Peyer's patch (tissue), 4 donors: ENCODE data around the gene BEND4. TPM values are rescaled to one million over a fixed set of nuclear protein-coding genes. Genes with fewer than 3 reads are reported as not detected.

Experiments
- DNase-seq, 3 donors: peaks; one replicate each; pipeline ENCODE4 v3.0.0-alpha.2; 2017 to 2019
- H3K27ac ChIP-seq, 4 donors: fragments of 200-600 bp; sonication (generic); one replicate each; pipeline ENCODE4 v1.5.1; 2016 to 2019
- H3K27me3 ChIP-seq, 2 donors: fragments of 200-600 bp; sonication (generic); one replicate each; pipeline ENCODE4 v1.5.1; 2019
- H3K36me3 ChIP-seq, 3 donors: fragments of 200-600 bp; sonication (generic); one replicate each; pipeline ENCODE4 v1.5.1; 2016 to 2019
- H3K4me1 ChIP-seq, 4 donors: fragments of 200-600 bp; sonication (generic); one replicate each; pipeline ENCODE4 v1.5.1; 2016 to 2019
- H3K4me3 ChIP-seq, 4 donors: fragments of 200-600 bp; sonication (generic); 1 replicate in 3 of 4; 2 replicates in 1 of 4; pipeline ENCODE4 v1.5.1; 2016 to 2019; ENCODE audit warnings: mild to moderate bottlenecking in 1 of 4
- H3K9me3 ChIP-seq, 4 donors: fragments of 200-600 bp; sonication (generic); one replicate each; pipeline ENCODE4 v1.5.1; 2016 to 2019; ENCODE audit warnings: mild to moderate bottlenecking in 1 of 4
- POLR2A ChIP-seq, 2 donors: fragments of 450-650 bp; IDR thresholded peaks; one replicate each; pipeline ENCODE4 v1.5.1; 2017; ENCODE audit warnings: antibody characterized with exemption in 2 of 2, mild to moderate bottlenecking in 2 of 2, moderate library complexity in 2 of 2
- total RNA-seq, 4 donors: library from RNA; depleted of rRNA; stranded (reverse); fragments of >200 nt; gene quantifications; one replicate each; pipeline ENCODE4 v1.1.0, GENCODE V29; 2016
- TF ChIP-seq, protein P1 (sequence below), 6 experiments: fragments of 450-650 bp in 4 of 6; fragments of 200-600 bp in 2 of 6; sonication (generic) in 1 of 6; IDR thresholded peaks; one replicate each; pipeline ENCODE4 v1.5.1; 2017 to 2019; ENCODE audit warnings: antibody characterized with exemption in 6 of 6, mild to moderate bottlenecking in 3 of 6, moderate library complexity in 1 of 6

The BEND4 gene
- total RNA-seq, 4 donors from 2014 or later, result 0.47 to 7.4 (median 1.3) TPM

DNA sequence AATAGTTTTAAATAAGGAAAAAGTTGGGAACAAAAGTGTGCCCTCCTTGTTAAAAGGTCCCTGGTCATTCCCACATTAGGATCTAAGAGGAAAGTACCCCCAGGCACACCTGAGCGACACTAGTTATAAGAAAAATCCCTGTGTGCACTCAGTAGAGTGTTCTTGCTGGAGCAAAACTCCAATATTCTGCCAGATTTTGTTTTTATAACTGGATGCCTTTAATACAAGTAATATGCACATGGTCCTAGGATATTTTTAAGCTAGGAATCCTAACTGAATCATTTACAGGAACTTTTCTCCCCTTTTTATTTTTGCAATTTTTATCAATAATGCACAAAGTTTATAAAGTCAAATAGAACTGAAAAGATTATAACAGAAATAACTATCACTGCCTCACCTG lies 68.6 kb downstream of the BEND4 start:
- TF ChIP-seq, protein P1, sequence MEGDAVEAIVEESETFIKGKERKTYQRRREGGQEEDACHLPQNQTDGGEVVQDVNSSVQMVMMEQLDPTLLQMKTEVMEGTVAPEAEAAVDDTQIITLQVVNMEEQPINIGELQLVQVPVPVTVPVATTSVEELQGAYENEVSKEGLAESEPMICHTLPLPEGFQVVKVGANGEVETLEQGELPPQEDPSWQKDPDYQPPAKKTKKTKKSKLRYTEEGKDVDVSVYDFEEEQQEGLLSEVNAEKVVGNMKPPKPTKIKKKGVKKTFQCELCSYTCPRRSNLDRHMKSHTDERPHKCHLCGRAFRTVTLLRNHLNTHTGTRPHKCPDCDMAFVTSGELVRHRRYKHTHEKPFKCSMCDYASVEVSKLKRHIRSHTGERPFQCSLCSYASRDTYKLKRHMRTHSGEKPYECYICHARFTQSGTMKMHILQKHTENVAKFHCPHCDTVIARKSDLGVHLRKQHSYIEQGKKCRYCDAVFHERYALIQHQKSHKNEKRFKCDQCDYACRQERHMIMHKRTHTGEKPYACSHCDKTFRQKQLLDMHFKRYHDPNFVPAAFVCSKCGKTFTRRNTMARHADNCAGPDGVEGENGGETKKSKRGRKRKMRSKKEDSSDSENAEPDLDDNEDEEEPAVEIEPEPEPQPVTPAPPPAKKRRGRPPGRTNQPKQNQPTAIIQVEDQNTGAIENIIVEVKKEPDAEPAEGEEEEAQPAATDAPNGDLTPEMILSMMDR (IDR thresholded peaks at IDR 0.05), result no peak
- no peak for TF ChIP-seq POLR2A (IDR thresholded peaks at IDR 0.05)
- no peaks in the 10 kb centered on the region for H3K27me3 ChIP-seq
- no peaks in the 10 kb centered on the region for H3K9me3 ChIP-seq
- peaks cover 0 to 36% (median 0%) of the 10 kb centered on the region in 3 donors for H3K36me3 ChIP-seq
- DNase-seq, result no peak
- no peaks in the 10 kb centered on the region for H3K4me1 ChIP-seq
- H3K27ac ChIP-seq, result no peak overlapping the region
- H3K4me3 ChIP-seq, result no peak overlapping the region

DNA sequence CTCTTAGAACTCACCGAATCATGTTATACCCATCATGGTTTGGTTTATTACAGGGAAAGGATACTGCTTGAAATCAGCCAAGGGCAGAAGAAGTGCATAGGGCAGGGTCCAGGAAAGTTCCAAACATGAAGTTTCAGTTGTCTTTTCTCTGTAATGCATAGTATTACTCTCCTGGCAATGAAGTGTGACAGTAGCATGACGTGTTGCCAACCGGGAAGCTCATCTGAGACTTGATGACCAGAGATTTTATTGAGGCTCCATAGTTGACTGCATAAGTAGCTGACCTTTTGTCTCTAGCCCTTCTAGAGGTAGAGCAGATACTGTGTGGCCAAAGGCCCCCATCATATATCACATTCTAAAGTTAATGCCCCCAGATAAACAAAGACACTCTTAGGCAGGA lies 72.1 kb downstream of the BEND4 start:
- Histone ChIP-seq H3K36me3 (peaks cover 0 to 39% (median 0%) of the 10 kb centered on the region in 3 donors), H3K4me1 (no peaks in the 10 kb centered on the region), H3K4me3 (no peak overlapping the region), H3K27me3 (no peaks in the 10 kb centered on the region), H3K27ac (no peak overlapping the region), H3K9me3 (no peaks in the 10 kb centered on the region)
- TF ChIP-seq, protein P1 (IDR thresholded peaks at IDR 0.05), result no peak
- TF ChIP-seq POLR2A (IDR thresholded peaks at IDR 0.05), result no peak
- DNase-seq, result no peak

DNA sequence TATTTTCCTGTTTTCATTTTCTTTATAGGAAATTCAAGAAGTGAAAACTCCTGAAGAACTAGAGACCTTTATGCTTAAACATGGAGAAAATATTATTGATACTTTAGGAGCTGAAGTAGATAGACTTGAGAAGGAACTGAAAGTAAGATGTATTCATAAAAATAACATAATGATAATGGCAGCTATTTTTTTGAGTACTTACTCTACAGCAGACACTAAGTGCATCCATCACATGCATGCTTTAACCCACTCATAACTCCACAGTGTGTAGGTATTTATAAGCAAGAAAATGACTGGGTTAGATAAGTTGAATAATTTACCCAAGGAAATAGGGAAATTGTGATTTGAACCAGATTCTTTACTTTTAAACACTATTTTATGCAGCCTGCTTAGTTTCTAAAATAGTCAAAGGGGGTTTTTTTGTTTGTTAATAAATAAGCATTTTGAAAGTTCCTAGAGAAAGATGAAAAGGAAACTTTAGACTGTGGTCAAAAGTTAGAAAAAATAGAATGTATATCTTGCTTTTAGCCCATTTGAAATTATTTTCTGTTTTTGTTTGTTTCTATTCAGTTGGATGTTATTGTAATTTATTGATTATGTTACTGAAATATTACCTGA lies 74.2 kb downstream of the BEND4 start:
- H3K4me1 ChIP-seq, result no peaks in the 10 kb centered on the region
- no peak overlapping the region for H3K4me3 ChIP-seq
- H3K27ac ChIP-seq, result no peak overlapping the region
- H3K27me3 ChIP-seq, result no peaks in the 10 kb centered on the region
- no peak for DNase-seq
- peaks cover 0 to 37% (median 0%) of the 10 kb centered on the region in 3 donors for H3K36me3 ChIP-seq
- no peak for TF ChIP-seq POLR2A (IDR thresholded peaks at IDR 0.05)
- TF ChIP-seq, protein P1 (IDR thresholded peaks at IDR 0.05), result no peak
- H3K9me3 ChIP-seq, result no peaks in the 10 kb centered on the region

DNA sequence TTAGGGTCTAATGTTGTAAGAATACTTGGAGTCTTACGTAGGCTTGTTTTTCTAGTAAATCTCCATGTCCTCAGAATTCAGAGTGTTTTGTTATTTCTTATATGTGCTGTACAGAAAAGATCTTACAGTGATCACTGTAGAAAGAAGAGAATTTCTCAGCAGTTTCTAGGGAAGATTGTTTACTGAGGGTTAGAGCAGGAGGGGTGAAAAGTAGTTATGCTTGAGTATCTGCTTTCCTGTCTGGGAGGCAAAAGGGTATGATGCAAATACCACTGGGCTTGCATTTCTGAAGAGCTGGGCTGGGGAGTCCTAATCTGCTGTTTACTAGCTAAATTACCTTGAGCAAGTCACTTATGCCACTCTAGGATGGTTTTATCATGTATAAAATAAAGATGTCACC lies 78.2 kb downstream of the BEND4 start:
- Histone ChIP-seq H3K4me1 (no peaks in the 10 kb centered on the region), H3K27ac (no peak overlapping the region), H3K4me3 (no peak overlapping the region), H3K9me3 (no peaks in the 10 kb centered on the region), H3K36me3 (peaks cover 0 to 22% (median 0%) of the 10 kb centered on the region in 3 donors), H3K27me3 (no peaks in the 10 kb centered on the region)
- TF ChIP-seq POLR2A (IDR thresholded peaks at IDR 0.05), result no peak
- TF ChIP-seq, protein P1 (IDR thresholded peaks at IDR 0.05), result no peak
- DNase-seq, result no peak

DNA sequence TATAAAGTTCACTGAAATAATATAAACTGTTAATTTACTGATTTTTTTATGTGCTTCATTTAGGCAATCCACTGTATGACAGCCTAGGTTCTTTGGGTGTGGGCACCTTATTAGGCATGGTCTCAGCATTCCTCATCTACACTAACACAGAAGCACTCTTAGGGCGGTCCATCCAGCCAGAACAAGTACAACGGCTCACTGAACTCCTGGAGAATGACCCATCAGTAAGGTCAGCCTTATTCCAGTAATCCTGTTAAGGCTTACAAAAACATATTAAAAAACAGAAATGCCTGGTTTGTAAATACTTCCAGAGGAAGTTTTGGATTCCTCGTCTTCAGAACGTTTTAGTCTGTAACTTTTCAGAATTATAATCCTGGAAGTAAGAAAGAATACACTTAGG lies 82.0 kb downstream of the BEND4 start:
- Histone ChIP-seq H3K27me3 (no peaks in the 10 kb centered on the region), H3K4me1 (no peaks in the 10 kb centered on the region), H3K36me3 (peaks cover 0 to 19% (median 0%) of the 10 kb centered on the region in 3 donors), H3K4me3 (no peak overlapping the region), H3K27ac (no peak overlapping the region), H3K9me3 (no peaks in the 10 kb centered on the region)
- no peak for DNase-seq
- TF ChIP-seq, protein P1 (IDR thresholded peaks at IDR 0.05), result no peak
- TF ChIP-seq POLR2A (IDR thresholded peaks at IDR 0.05), result no peak
